Measurements from ENCODE around the gene SSC4D. TPM values are rescaled to one million over a fixed set of nuclear protein-coding genes. Genes with fewer than 3 reads are reported as not detected.
A peak's percentile ranks its signal among the peaks of the same experiment; 100 is the strongest.

Gene SSC4D
- total RNA-seq, 1 experiment from 2014 or later, result 18.1 TPM

GRCh38 chr7:76358481-76359110 is 50.9 kb downstream of the SSC4D start, which contains the start of gene YWHAG (continued):
- 0 out of 2 replicates have a peak, but pooled peaks have one; percentile 65 for TF ChIP-seq AFF4 (CRISPR knock-in tag; IDR thresholded peaks at IDR 0.05; ENCODE audit: borderline replicate concordance)
- TF ChIP-seq ATF3 (CRISPR knock-in tag; conservative IDR thresholded peaks at IDR 0.05), result no peak
- no peak for TF ChIP-seq CDX4 (CRISPR knock-in tag; IDR thresholded peaks at IDR 0.05; ENCODE audit: borderline replicate concordance)

- DNase-seq (ENCODE audit: low spot score) (peak; percentile 58), ATAC-seq (peak; percentile 1; the same call in 1 of the 2 replicates)
- Mint-ChIP-seq H3K9me3 (no peaks in the 10 kb centered on the region), H3K27ac (peak overlapping the region; percentile 86), H3K36me3 (peaks cover 44% of the 10 kb centered on the region), H3K27me3 (ENCODE audit: low read depth) (no peaks in the 10 kb centered on the region), H3K4me3 (peak overlapping the region; percentile 96), H3K4me1 (peaks cover 41% of the 10 kb centered on the region)
- CTCF ChIA-PET, result interaction anchor here (1.0 to 1.6 kb wide), 2 partner anchors 26 to 76 kb away, joined by 4 to 6 read pairs; no protein-coding TSS in a partner anchor
- POLR2A ChIA-PET, result interaction anchor here (0.6 to 2.3 kb wide), 7 partner anchors 35 to 194 kb away, joined by 3 to 17 read pairs (median 3); partner anchors contain the start of gene UPK3B
- TF ChIP-seq NFYB (CRISPR knock-in tag; conservative IDR thresholded peaks at IDR 0.05; ENCODE audit: low read depth) (no peak), MAX (CRISPR knock-in tag; IDR thresholded peaks at IDR 0.05) (no peak), SOX15 (CRISPR knock-in tag; IDR thresholded peaks at IDR 0.05) (no peak), PRRX2 (CRISPR knock-in tag; IDR thresholded peaks at IDR 0.05) (no peak), HMGXB4 (CRISPR knock-in tag; IDR thresholded peaks at IDR 0.05) (no peak), IRF1 (CRISPR knock-in tag; IDR thresholded peaks at IDR 0.05) (no peak), ETV6 (CRISPR knock-in tag; IDR thresholded peaks at IDR 0.05) (peak; percentile 69; the same call in 1 of the 2 replicates), E2F1 (CRISPR knock-in tag; IDR thresholded peaks at IDR 0.05) (no peak), EMX1 (CRISPR knock-in tag; IDR thresholded peaks at IDR 0.05) (no peak), SMAD3 (CRISPR knock-in tag; IDR thresholded peaks at IDR 0.05; ENCODE audit: borderline replicate concordance) (no peak), ZNF317 (CRISPR knock-in tag; IDR thresholded peaks at IDR 0.05; ENCODE audit: borderline replicate concordance, low read depth) (no peak), NFATC4 (CRISPR knock-in tag; IDR thresholded peaks at IDR 0.05) (no peak), ATF2 (CRISPR knock-in tag; IDR thresholded peaks at IDR 0.05; ENCODE audit: borderline replicate concordance, low read depth) (no peak), CREM (CRISPR knock-in tag; IDR thresholded peaks at IDR 0.05) (0 out of 2 replicates have a peak, but pooled peaks have one; percentile 21), ZNF532 (CRISPR knock-in tag; IDR thresholded peaks at IDR 0.05; ENCODE audit: borderline replicate concordance) (no peak), MXD4 (CRISPR knock-in tag; IDR thresholded peaks at IDR 0.05; ENCODE audit: borderline replicate concordance) (no peak), CREB1 (CRISPR knock-in tag; IDR thresholded peaks at IDR 0.05) (no peak)
Measured at GRCh38 chr7:76358011-76358480, 51.5 kb downstream of the SSC4D start.

Data from WTC11 (cell line).